AG04450 (cell line): ENCODE data around the gene ACACB. TPM values are rescaled to one million over a fixed set of nuclear protein-coding genes. Genes with fewer than 3 reads are reported as not detected.

Experiments
- CTCF ChIA-PET: fragments of 300-600, 350-600 bp; formaldehyde crosslinking; extraction: SDS; loops from one replicate; lab custom pipeline; 2022; ENCODE audit warnings: antibody characterized with exemption, inconsistent platforms; lab: Charles Lee
- POLR2A ChIA-PET: fragments of 350-600 bp; formaldehyde crosslinking; extraction: SDS; loops from one replicate; lab custom pipeline; 2021; ENCODE audit warnings: antibody characterized with exemption, inconsistent platforms; lab: Yijun Ruan, JAX
- DNase-seq: peaks from one replicate; pipeline ENCODE4 v3.0.0-alpha.2; 2011; ENCODE audit warnings: low read depth, low spot score
- H3K27ac ChIP-seq: one replicate; pipeline ENCODE4 v1.5.1; 2012; ENCODE audit warnings: low read depth, low read length, control low read depth
- H3K27me3 ChIP-seq: one replicate; pipeline ENCODE4 v1.6.0; 2012; ENCODE audit warnings: low read length; ENCODE audit not compliant: control insufficient read depth, insufficient read depth
- H3K4me3 ChIP-seq: 2 replicates; pipeline ENCODE4 v1.5.1; 2011; ENCODE audit warnings: mild to moderate bottlenecking, low read depth, low read length, control low read depth
- H3K9me3 ChIP-seq: 2 replicates; pipeline ENCODE4 v1.5.1; 2012; ENCODE audit warnings: low read length; ENCODE audit not compliant: control insufficient read depth, insufficient read depth
- CTCF ChIP-seq: IDR thresholded peaks from 2 replicates; pipeline ENCODE4 v1.5.1; 2011; ENCODE audit warnings: low read depth, low read length, control low read depth, inconsistent platforms
- polyA plus RNA-seq: library from polyadenylated mRNA; depleted of rRNA; stranded (reverse); fragments of >200 nt; gene quantifications from 2 replicates; pipeline ENCODE4 v1.2.3, GENCODE V29; 2011

ACACB gene
- polyA plus RNA-seq, 1 experiment: 3.2 TPM

- ChIA-PET POLR2A (no interaction called here), CTCF (interaction anchor here (0.7 to 3.7 kb wide), 8 partner anchors 12 to 153 kb away, joined by 3 to 54 read pairs (median 10); no protein-coding TSS in a partner anchor)
- H3K27ac ChIP-seq: no peak overlapping the region
- no peak for TF ChIP-seq CTCF
- DNase-seq: no peak
- peaks cover 5% of the 10 kb centered on the region for H3K9me3 ChIP-seq
- H3K4me3 ChIP-seq: no peak overlapping the region
- no peaks in the 10 kb centered on the region for H3K27me3 ChIP-seq
Measured at GRCh38 chr12:109264943-109265650, 148.7 kb downstream of the ACACB start.

DNA sequence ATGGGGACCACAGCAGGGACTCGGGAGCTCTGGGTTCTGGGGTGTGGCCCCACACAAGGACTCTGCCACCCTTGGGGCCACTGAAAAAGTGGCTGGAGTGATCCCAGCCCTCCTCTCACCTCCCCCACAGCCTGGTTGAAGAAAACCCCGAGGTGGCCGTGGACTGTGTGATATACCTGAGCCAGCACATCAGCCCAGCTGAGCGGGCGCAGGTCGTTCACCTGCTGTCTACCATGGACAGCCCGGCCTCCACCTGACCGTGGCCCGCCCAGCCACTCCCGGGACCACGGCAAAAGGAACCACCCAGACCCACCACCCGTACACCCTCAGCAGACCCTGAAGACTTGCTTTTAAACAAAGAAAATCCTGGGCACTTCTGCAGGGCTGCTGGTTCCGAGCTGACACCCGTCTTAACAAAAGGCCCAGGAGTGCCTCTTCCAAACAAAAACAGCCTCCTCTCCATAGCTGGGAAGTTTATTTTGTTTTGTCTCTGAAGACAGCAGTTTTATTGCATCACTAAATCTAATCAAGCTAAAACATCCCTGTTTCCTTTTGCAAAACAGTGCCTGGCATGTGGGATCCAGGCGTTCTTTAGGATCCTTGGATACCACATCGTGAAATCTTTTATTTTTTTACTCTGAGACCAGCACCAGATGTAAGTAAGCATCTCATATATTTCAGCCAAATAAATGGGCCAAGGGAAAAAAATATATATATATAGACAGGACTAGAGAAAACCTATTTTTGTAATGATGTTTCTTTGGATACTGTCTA is 149.9 kb downstream of the ACACB start:
- no peak for DNase-seq
- no peak overlapping the region for H3K4me3 ChIP-seq
- ChIA-PET CTCF (interaction anchor here (1.0 to 1.8 kb wide), 2 partner anchors 119 to 127 kb away, joined by 4 to 7 read pairs; no protein-coding TSS in a partner anchor), POLR2A (no interaction called here)
- H3K27ac ChIP-seq: no peak overlapping the region
- no peak for TF ChIP-seq CTCF
- peaks cover 5% of the 10 kb centered on the region for H3K9me3 ChIP-seq
- H3K27me3 ChIP-seq: peaks cover 2% of the 10 kb centered on the region

GRCh38 chr12:109267361-109267760 is 151.0 kb downstream of the ACACB start:
- CTCF ChIA-PET: interaction anchor here (1.1 kb wide), 1 partner anchor 126 kb away, joined by 3 read pairs; no protein-coding TSS in a partner anchor
- Histone ChIP-seq H3K9me3 (peaks cover 5% of the 10 kb centered on the region), H3K4me3 (no peak overlapping the region), H3K27me3 (peaks cover 2% of the 10 kb centered on the region), H3K27ac (no peak overlapping the region)
- POLR2A ChIA-PET: no interaction called here
- no peak for TF ChIP-seq CTCF
- DNase-seq: no peak

DNA sequence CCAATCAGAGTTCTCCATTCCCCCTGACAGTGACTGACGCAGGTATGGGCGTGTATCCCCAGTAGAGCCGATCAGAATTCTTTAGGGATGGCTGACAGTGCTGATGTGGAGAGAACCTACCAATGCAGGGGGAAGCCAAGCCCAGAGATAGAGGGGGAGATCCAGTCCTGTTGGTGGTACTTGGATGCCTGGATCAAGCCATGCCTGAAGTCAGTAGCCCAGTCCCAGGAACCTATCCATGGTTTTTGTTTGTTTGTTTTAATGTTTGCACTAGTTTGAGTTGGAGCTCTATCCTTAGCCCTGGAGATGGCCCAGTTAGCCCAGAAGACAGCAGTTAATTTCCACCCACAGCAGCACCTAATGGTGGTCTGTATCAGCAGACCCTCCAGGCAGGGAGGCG is 152.5 kb downstream of the ACACB start:
- Histone ChIP-seq H3K9me3 (peaks cover 4% of the 10 kb centered on the region), H3K27me3 (peaks cover 2% of the 10 kb centered on the region), H3K4me3 (no peak overlapping the region), H3K27ac (no peak overlapping the region)
- ChIA-PET POLR2A (no interaction called here), CTCF (interaction anchor here (0.8 to 1.2 kb wide), 2 partner anchors 116 to 160 kb away, joined by 3 read pairs; no protein-coding TSS in a partner anchor)
- no peak for DNase-seq
- no peak for TF ChIP-seq CTCF
